Activated CD4-positive, alpha-beta T cell treated with anti-CD3 and anti-CD28 coated beads, Interleukin-2, amount 50 U/mL, for 4 hours (primary cell): ENCODE results near the gene ZNF891.

Source experiments
- DNase-seq, 2 experiments: peaks; one replicate each; pipeline ENCODE4 v3.0.0-alpha.2; 2020

Gene ZNF891

GRCh38 chr12:133058203-133059113 lies 71.6 kb downstream of the ZNF891 start:
- DNase-seq: no peak

GRCh38 chr12:133057446-133057845 lies 72.6 kb downstream of the ZNF891 start:
- no peak for DNase-seq
